HG03439 (cell line): Measurements from ENCODE around the gene PLD5.
A peak's percentile ranks its signal among the peaks of the same experiment; 100 is the strongest.
"Not testable (repeated sequence)": the region's sequence is repeated elsewhere in the genome, so short reads cannot be mapped to it uniquely, and the experiment has no call there.

Experiments used
- ATAC-seq: cut with Tn5 transposase; IDR thresholded peaks from one replicate; pipeline ENCODE4 v1.9.1; 2021; ENCODE audit warnings: mild to moderate bottlenecking, moderate library complexity; ENCODE audit not compliant: unreplicated experiment

The PLD5 gene

GRCh38 chr1:242288067-242288466 lies 236.4 kb downstream of the PLD5 start:
- ATAC-seq: not testable (repeated sequence)

GRCh38 chr1:242282758-242283485 lies 241.6 kb downstream of the PLD5 start:
- ATAC-seq: not testable (repeated sequence)

GRCh38 chr1:242278406-242278805 lies 246.1 kb downstream of the PLD5 start:
- ATAC-seq: not testable (repeated sequence)

- not testable (repeated sequence) for ATAC-seq
Measured at GRCh38 chr1:242276769-242277168, 247.7 kb downstream of the PLD5 start.

- ATAC-seq: not testable (repeated sequence)
Measured at GRCh38 chr1:242267004-242267403, 257.5 kb downstream of the PLD5 start.

GRCh38 chr1:242264419-242264818 lies 260.1 kb downstream of the PLD5 start:
- ATAC-seq: not testable (repeated sequence)

GRCh38 chr1:242245255-242245654 lies 279.2 kb downstream of the PLD5 start:
- ATAC-seq: no peak

GRCh38 chr1:242243472-242243871 lies 281.0 kb downstream of the PLD5 start:
- peak; percentile 96 for ATAC-seq

- no peak for ATAC-seq
Measured at GRCh38 chr1:242242983-242243382, 281.5 kb downstream of the PLD5 start.

- ATAC-seq: no peak
Measured at GRCh38 chr1:242241936-242242335, 282.6 kb downstream of the PLD5 start.

- ATAC-seq: no peak
Measured at GRCh38 chr1:242240691-242241090, 283.8 kb downstream of the PLD5 start.

GRCh38 chr1:242240077-242240476 lies 284.4 kb downstream of the PLD5 start:
- no peak for ATAC-seq

GRCh38 chr1:242239398-242239797 lies 285.1 kb downstream of the PLD5 start:
- ATAC-seq: no peak

- no peak for ATAC-seq
Measured at GRCh38 chr1:242237051-242237450, 287.4 kb downstream of the PLD5 start.

- no peak for ATAC-seq
Measured at GRCh38 chr1:242228991-242229390, 295.5 kb downstream of the PLD5 start.

- ATAC-seq: peak; percentile 82
Measured at GRCh38 chr1:242225767-242226573, 298.5 kb downstream of the PLD5 start.

GRCh38 chr1:242224878-242225766 lies 299.4 kb downstream of the PLD5 start:
- not testable (repeated sequence) for ATAC-seq

GRCh38 chr1:242224461-242224860 lies 300.0 kb downstream of the PLD5 start:
- no peak for ATAC-seq

- no peak for ATAC-seq
Measured at GRCh38 chr1:242219905-242220304, 304.6 kb downstream of the PLD5 start.

GRCh38 chr1:242219298-242219901 lies 305.1 kb downstream of the PLD5 start:
- ATAC-seq: no peak

GRCh38 chr1:242216368-242216767 lies 308.1 kb downstream of the PLD5 start:
- ATAC-seq: no peak
